GM11168 (cell line): Measurements from ENCODE around the gene TFPT.

ENCODE experiments used
- in situ Hi-C: fragments of 300-500 bp; cut with MboI; formaldehyde crosslinking; loops from one replicate; pipeline ENCODE4 v1.12.0; 2022; ENCODE audit warnings: low sequenced_read_pairs; ENCODE audit not compliant: unreplicated experiment

The TFPT gene

GRCh38 chr19:54095136-54095858 is 20.2 kb downstream of the TFPT start:
- in situ Hi-C loops: no loop called here

DNA sequence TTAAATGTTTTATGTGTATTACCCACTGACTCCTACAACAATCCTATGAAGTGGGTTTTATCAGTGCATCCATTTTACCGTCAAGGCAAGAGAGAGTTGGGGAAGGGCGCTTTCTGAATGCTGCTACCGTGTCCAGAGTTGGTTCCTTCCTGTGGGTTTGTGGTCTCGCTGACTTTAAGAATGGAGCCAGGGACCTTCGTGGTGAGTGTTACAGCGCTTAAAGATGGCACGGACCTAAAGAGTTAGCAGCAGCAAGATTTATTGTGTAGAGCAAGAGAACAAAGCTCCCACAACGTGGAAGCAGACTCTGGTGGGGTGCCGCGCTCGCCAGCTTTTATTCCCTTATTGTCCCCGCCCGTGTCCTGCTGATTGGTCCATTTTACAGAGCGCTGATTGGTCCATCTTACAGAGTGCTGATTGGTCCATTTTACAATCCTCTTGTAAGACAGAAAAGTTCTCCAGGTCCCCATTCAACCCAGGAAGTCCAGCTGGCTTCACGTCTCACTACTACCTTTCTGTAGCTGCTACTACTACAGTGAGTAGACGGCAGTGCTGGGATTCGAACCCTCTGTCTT is 20.9 kb downstream of the TFPT start:
- in situ Hi-C loops: no loop called here

DNA sequence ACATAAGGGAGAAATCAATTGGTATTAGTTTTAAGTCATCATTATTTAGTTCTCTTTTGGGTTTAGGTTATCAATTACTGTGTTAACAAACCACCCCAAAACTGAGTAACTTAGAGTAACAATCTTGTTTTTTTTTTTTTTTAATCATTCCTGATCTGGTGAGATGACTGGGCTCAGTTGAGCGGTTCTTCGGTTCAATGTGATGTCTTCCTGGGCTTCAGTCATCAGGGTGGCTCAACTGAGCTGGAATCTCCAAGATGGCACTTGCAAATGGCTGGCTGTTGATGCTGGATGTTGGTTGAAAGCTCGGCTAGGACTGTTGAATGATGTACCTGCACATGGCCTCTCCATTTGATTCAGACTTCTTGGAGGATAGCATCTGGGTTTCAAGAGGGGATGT is 31.0 kb downstream of the TFPT start:
- in situ Hi-C loops: no loop called here

DNA sequence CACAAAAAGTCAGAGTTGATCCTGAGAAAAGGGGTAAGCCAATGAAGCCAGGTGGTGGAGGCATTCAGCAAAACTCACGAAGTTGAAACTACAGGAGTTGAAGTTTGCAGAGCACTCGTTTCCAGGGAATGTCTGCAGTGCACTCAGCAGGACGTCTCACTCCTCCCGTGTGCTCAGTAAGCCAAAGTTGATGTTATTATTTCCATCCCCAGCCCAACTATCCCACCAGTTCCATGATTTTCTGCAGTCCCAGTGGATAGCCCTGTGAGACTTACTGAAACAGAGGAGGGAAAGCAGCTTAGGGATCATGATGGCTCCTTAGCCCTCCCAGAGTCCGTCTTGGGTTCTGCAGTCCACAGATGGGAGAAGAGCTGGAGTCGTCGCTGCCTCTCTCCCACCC is 34.4 kb downstream of the TFPT start, which contains the start of gene TARM1:
Gene TARM1, minus strand, starts transcription at position 334 of the 400 bp plus-strand sequence. Its CDS starts 25 bp downstream, at position 309.
- in situ Hi-C loops: no loop called here

- in situ Hi-C loops: no loop called here
Observed at GRCh38 chr19:54077334-54077733, 38.1 kb downstream of the TFPT start.

- in situ Hi-C loops: no loop called here
Observed at GRCh38 chr19:54074851-54075250, 40.6 kb downstream of the TFPT start.

- in situ Hi-C loops: no loop called here
Observed at GRCh38 chr19:54073829-54074228, 41.6 kb downstream of the TFPT start.

DNA sequence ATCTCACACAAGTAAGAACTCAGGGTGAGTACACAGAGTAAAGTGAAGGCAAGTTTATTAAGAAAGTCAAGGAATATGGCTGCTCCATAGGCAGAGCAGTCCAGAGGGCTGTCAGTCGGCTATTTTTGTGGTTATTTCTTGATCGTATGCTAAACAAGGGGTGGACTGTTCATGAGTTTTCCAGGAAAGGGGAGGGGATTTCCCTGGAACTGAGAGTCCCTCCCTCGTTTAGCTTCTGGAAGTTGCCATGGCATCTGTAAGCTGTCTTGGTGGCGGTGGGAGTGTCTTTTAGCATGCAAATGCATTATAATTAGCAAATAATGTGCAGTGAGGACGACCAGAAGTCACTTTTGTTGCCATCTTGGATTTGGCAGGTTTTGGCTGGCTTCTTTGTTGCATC is 46.0 kb downstream of the TFPT start:
- in situ Hi-C loops: no loop called here

DNA sequence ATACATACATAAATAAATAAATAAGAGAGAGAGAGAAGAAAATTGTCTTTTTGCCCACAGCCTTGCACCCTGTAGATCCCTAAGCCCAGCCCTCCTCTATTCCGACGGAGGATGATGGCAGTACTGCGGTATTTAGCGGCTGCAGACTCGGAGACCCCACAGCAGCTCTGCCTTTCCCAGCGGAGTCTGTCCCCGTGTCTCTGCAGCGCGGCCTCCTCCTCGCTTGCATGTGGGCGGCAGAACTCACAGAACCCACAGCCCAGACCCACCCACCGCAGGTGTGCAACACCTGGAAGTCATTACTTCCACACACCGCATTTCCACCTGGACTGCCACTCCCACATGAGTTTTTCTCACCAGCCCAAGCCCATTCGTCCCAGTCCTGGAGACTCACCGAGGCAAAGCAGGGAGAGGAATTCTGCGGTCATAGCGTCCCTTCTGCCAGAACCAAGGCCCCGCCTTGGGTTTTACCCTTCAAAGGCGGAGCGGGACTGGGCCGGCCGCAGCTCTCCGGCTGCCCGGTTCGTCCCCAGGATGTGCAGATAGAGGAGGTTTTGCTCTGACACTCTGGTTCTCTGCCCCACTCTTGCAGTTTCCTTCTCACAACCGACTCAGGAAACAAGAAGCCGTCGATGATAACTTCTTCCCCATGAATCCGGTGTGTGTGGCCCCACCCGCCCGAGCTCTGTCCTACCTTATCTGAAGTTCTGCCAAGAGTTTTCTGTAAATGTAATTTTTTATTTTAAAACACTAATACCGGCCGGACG is 51.9 kb downstream of the TFPT start, which contains the start of gene VSTM1:
Gene VSTM1, minus strand, starts transcription at position 548 of the 767 bp plus-strand sequence. Its CDS starts 120 bp downstream, at position 428.
- in situ Hi-C loops: no loop called here

GRCh38 chr19:54062643-54063042 is 52.8 kb downstream of the TFPT start:
- in situ Hi-C loops: no loop called here
